Large intestine (tissue), 3 donors: ENCODE measurements around the gene DGKA. TPM values are rescaled to one million over a fixed set of nuclear protein-coding genes. Genes with fewer than 3 reads are reported as not detected.
"Not testable (repeated sequence)": the region's sequence is repeated elsewhere in the genome, so short reads cannot be mapped to it uniquely, and the experiment has no call there.

Source experiments
- DNase-seq, 2 donors: peaks; one replicate each; pipeline versions ENCODE4 v3.0.0 to v3.0.0-alpha.2; 2013
- H3K27ac ChIP-seq: one replicate; pipeline ENCODE4 v1.5.1; 2013; ENCODE audit warnings: low read length
- H3K27me3 ChIP-seq: 2 replicates; pipeline ENCODE4 v1.6.1; 2013; ENCODE audit warnings: low read length; ENCODE audit not compliant: control insufficient read depth, insufficient read depth
- H3K36me3 ChIP-seq: 2 replicates; pipeline ENCODE4 v1.6.1; 2013; ENCODE audit warnings: low read length; ENCODE audit not compliant: control insufficient read depth, insufficient read depth
- H3K4me1 ChIP-seq: one replicate; pipeline ENCODE4 v1.6.1; 2013; ENCODE audit warnings: low read length; ENCODE audit not compliant: control insufficient read depth, insufficient read depth
- H3K4me3 ChIP-seq: one replicate; pipeline ENCODE4 v1.5.1; 2013; ENCODE audit warnings: low read length
- H3K9me3 ChIP-seq: one replicate; pipeline ENCODE4 v1.6.1; 2013; ENCODE audit warnings: mild to moderate bottlenecking, low read depth, low read length, moderate library complexity; ENCODE audit not compliant: control insufficient read depth
- WGBS: methylation state at CpG from one replicate; pipeline ENCODE4 v1.1.5; 2013; ENCODE audit warnings: low lambda C conversion rate; ENCODE audit not compliant: insufficient coverage; 5-methylcytosine and 5-hydroxymethylcytosine counted together
- polyA plus RNA-seq: library from polyadenylated mRNA; unstranded; fragments of 120-200 nt; gene quantifications from one replicate; pipeline ENCODE4 v1.2.1, GENCODE V29; 2013

DGKA gene
- polyA plus RNA-seq, 1 donor: 17.4 TPM

- peaks cover 43% of the 10 kb centered on the region for H3K36me3 ChIP-seq
- not testable (repeated sequence) for H3K4me1 ChIP-seq, DNase-seq, H3K27ac ChIP-seq, H3K4me3 ChIP-seq, H3K9me3 ChIP-seq, H3K27me3 ChIP-seq
- WGBS: no CpG with 5 or more reads among the region's 5 CpGs
Measured at GRCh38 chr12:55981882-55982281, 50.9 kb downstream of the DGKA start.

GRCh38 chr12:55982319-55982936 is 51.5 kb downstream of the DGKA start:
- no peak for DNase-seq
- WGBS: no CpG with 5 or more reads among the region's 3 CpGs
- H3K27ac ChIP-seq: no peak overlapping the region
- H3K4me1 ChIP-seq: no peaks in the 10 kb centered on the region
- H3K9me3 ChIP-seq: no peaks in the 10 kb centered on the region
- no peak overlapping the region for H3K4me3 ChIP-seq
- no peaks in the 10 kb centered on the region for H3K27me3 ChIP-seq
- peaks cover 49% of the 10 kb centered on the region for H3K36me3 ChIP-seq

- H3K4me1 ChIP-seq: no peaks in the 10 kb centered on the region
- H3K27me3 ChIP-seq: no peaks in the 10 kb centered on the region
- H3K36me3 ChIP-seq: peaks cover 55% of the 10 kb centered on the region
- WGBS: no CpG with 5 or more reads among the region's 4 CpGs
- H3K4me3 ChIP-seq: no peak overlapping the region
- H3K27ac ChIP-seq: no peak overlapping the region
- DNase-seq: no peak
- H3K9me3 ChIP-seq: no peaks in the 10 kb centered on the region
Measured at GRCh38 chr12:55983232-55983842, 52.4 kb downstream of the DGKA start.

GRCh38 chr12:55984861-55985260 is 53.9 kb downstream of the DGKA start:
- Histone ChIP-seq H3K9me3 (no peaks in the 10 kb centered on the region), H3K4me1 (no peaks in the 10 kb centered on the region), H3K4me3 (no peak overlapping the region), H3K36me3 (peaks cover 63% of the 10 kb centered on the region), H3K27me3 (no peaks in the 10 kb centered on the region), H3K27ac (no peak overlapping the region)
- no CpG with 5 or more reads among the region's 2 CpGs for WGBS
- no peak for DNase-seq

GRCh38 chr12:55985341-55985740 is 54.4 kb downstream of the DGKA start:
- H3K9me3 ChIP-seq: no peaks in the 10 kb centered on the region
- 100% methylated on average over 1 of the region's 4 CpGs for WGBS
- H3K27ac ChIP-seq: no peak overlapping the region
- no peak for DNase-seq
- peaks cover 65% of the 10 kb centered on the region for H3K36me3 ChIP-seq
- no peaks in the 10 kb centered on the region for H3K27me3 ChIP-seq
- no peak overlapping the region for H3K4me3 ChIP-seq
- no peaks in the 10 kb centered on the region for H3K4me1 ChIP-seq

- H3K4me1 ChIP-seq, H3K27me3 ChIP-seq, H3K27ac ChIP-seq, H3K4me3 ChIP-seq, H3K9me3 ChIP-seq, DNase-seq: not testable (repeated sequence)
- peaks cover 68% of the 10 kb centered on the region for H3K36me3 ChIP-seq
- 100% methylated on average over 1 of the region's 7 CpGs for WGBS
Measured at GRCh38 chr12:55985976-55986375, 55.0 kb downstream of the DGKA start.

- Histone ChIP-seq H3K4me3 (no peak overlapping the region), H3K27ac (no peak overlapping the region), H3K27me3 (no peaks in the 10 kb centered on the region), H3K9me3 (no peaks in the 10 kb centered on the region), H3K36me3 (peaks cover 80% of the 10 kb centered on the region), H3K4me1 (peaks cover 33% of the 10 kb centered on the region)
- no peak for DNase-seq
- WGBS: no CpG with 5 or more reads among the region's 3 CpGs
Measured at GRCh38 chr12:55991110-55991509, 60.1 kb downstream of the DGKA start.

- peak in 1 of 2 donors; percentile 50 for DNase-seq
- Histone ChIP-seq H3K9me3 (no peaks in the 10 kb centered on the region), H3K4me3 (no peak overlapping the region), H3K36me3 (peaks cover 62% of the 10 kb centered on the region), H3K27me3 (no peaks in the 10 kb centered on the region), H3K4me1 (peaks cover 44% of the 10 kb centered on the region), H3K27ac (peak overlapping the region; percentile 68)
- WGBS: no CpG with 5 or more reads among the region's 4 CpGs
Measured at GRCh38 chr12:55993230-55993853, 62.4 kb downstream of the DGKA start.

GRCh38 chr12:55995366-55995765 is 64.4 kb downstream of the DGKA start:
- peaks cover 50% of the 10 kb centered on the region for H3K4me1 ChIP-seq
- 0% methylated on average over 1 of the region's 8 CpGs for WGBS
- H3K9me3 ChIP-seq: no peaks in the 10 kb centered on the region
- peaks cover 45% of the 10 kb centered on the region for H3K36me3 ChIP-seq
- no peaks in the 10 kb centered on the region for H3K27me3 ChIP-seq
- H3K4me3 ChIP-seq: no peak overlapping the region
- DNase-seq: peak; percentile 57 to 76
- peak overlapping the region; percentile 89 for H3K27ac ChIP-seq

GRCh38 chr12:55996201-55996714 is 65.3 kb downstream of the DGKA start:
- Histone ChIP-seq H3K9me3 (no peaks in the 10 kb centered on the region), H3K27ac (peak overlapping the region; percentile 89), H3K4me1 (peaks cover 59% of the 10 kb centered on the region), H3K4me3 (peak overlapping the region; percentile 82), H3K27me3 (no peaks in the 10 kb centered on the region), H3K36me3 (peaks cover 36% of the 10 kb centered on the region)
- no CpG with 5 or more reads among the region's 14 CpGs for WGBS
- DNase-seq: peak; percentile 40 to 60
